ENCODE results near the gene ASTN2.

ASTN2 gene

GRCh38 chr9:116569111-116569510, 845.7 kb downstream of the ASTN2 start:
- DNase-seq (ENCODE audit: low spot score) = no peak
- no peak for TF ChIP-seq CTCF (IDR thresholded peaks at IDR 0.05; ENCODE audit: extremely low read depth, insufficient read depth, missing control alignments)
- in situ Hi-C loops (cut with MboI; ENCODE audit: low pct_unique_long_range_greater_than_20kb, low sequenced_read_pairs, unreplicated experiment) = no loop called here

DNA sequence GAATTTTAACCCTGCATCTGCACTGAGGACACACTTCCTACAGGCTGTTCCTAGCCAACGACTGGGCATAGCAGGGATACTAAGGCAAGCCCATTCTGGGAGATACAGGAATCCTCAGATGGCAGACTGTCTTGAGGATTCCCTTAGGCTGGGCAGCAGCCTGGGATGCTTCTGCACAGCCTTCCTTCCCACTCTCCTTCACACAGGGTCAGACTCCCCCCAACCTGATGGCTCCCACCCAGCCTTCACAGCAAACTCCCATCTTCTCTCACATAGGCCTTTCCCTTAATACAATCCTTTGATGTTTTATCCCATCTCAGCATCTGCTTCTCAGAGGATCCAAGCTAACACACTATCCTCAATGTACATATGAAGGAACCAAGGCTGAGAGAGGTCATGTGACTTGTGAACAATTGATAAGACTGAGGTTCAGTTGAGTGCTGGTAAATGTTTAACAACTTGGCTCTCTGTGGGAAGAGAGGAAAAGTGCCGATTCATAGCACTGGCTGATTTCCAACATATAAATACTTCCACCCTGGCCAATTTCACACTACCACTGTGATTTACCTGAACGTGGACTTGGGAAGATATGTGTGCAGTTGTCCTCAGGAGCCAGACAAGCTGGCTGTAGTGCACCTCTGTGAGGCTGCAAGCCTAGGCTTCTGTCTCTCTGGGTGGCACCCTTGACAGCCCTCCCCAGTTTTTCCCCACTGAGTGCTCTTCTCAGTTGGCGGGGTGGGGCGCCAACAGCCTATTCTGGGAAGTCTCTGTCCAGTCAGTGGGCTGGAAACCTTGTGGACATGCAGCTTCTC, 848.0 kb downstream of the ASTN2 start:
- no peak for TF ChIP-seq CTCF (IDR thresholded peaks at IDR 0.05; ENCODE audit: extremely low read depth, insufficient read depth, missing control alignments)
- no peak for DNase-seq (ENCODE audit: low spot score)
- in situ Hi-C loops (cut with MboI; ENCODE audit: low pct_unique_long_range_greater_than_20kb, low sequenced_read_pairs, unreplicated experiment) = no loop called here

GRCh38 chr9:116565986-116566385, 848.9 kb downstream of the ASTN2 start:
- in situ Hi-C loops (cut with MboI; ENCODE audit: low pct_unique_long_range_greater_than_20kb, low sequenced_read_pairs, unreplicated experiment) = no loop called here
- no peak for DNase-seq (ENCODE audit: low spot score)
- TF ChIP-seq CTCF (IDR thresholded peaks at IDR 0.05; ENCODE audit: extremely low read depth, insufficient read depth, missing control alignments) = no peak

DNA sequence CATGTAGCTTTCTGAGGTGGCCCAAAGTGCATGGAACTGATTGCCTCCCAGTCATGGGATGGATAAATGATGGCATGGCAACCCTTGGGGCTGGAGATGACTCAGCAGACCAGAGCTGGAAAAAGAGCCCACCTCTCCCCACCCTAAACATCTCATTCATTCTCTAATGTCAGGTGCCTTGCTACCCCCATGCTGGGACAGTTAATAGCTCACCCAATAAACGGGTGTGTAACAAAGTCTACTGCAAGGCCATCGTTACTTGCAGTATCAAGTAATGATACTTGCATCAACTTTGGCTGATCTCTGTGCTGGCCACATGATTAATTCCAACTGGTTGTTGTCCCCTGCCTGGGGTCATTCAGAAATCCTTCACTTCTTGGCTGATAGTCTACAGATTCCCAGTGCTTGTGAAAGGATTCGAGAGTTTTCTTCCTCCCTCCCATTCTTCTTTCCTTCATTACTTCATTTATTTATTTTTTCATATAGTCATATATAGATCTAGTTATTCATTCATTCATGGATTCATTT, 850.5 kb downstream of the ASTN2 start:
- no peak for DNase-seq (ENCODE audit: low spot score)
- no peak for TF ChIP-seq CTCF (IDR thresholded peaks at IDR 0.05; ENCODE audit: extremely low read depth, insufficient read depth, missing control alignments)
- in situ Hi-C loops (cut with MboI; ENCODE audit: low pct_unique_long_range_greater_than_20kb, low sequenced_read_pairs, unreplicated experiment) = no loop called here

- in situ Hi-C loops (cut with MboI; ENCODE audit: low pct_unique_long_range_greater_than_20kb, low sequenced_read_pairs, unreplicated experiment) = no loop called here
- TF ChIP-seq CTCF (IDR thresholded peaks at IDR 0.05; ENCODE audit: extremely low read depth, insufficient read depth, missing control alignments) = no peak
- no peak for DNase-seq (ENCODE audit: low spot score)
Measured at GRCh38 chr9:116558818-116559540, 855.9 kb downstream of the ASTN2 start.

DNA sequence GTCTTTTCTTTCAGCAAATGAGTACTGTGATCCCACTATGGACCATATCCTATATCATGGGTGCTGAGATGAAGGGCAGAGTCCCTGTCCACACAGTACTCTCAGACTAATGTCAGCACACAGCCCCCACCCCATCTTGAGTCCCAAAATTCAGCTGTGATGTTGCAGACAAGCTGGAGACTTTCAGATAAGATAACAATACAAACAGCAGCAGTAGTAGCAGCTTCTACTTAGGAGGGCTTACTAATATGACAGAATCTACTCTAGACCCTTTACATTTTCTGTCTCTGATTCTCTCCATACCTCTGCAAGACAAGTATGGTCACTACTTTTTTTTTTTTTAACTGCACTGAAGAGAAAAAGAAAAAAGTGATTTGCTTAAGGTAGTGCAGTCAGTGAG, 856.8 kb downstream of the ASTN2 start:
- in situ Hi-C loops (cut with MboI; ENCODE audit: low pct_unique_long_range_greater_than_20kb, low sequenced_read_pairs, unreplicated experiment) = no loop called here
- no peak for TF ChIP-seq CTCF (IDR thresholded peaks at IDR 0.05; ENCODE audit: extremely low read depth, insufficient read depth, missing control alignments)
- DNase-seq (ENCODE audit: low spot score) = no peak

Measured in GM13977 (cell line).